K562 (cell line): Measurements from ENCODE around the gene AGAP3. TPM values are rescaled to one million over a fixed set of nuclear protein-coding genes. Genes with fewer than 3 reads are reported as not detected.

ENCODE experiments used
- AFF4 ChIP-seq: sonication (generic); formaldehyde crosslinking; IDR thresholded peaks from 2 replicates; pipeline ENCODE4 v1.8.0; 2023; ENCODE audit warnings: mild to moderate bottlenecking, missing genetic modification reagents
- ATF6 ChIP-seq: sonication (generic); formaldehyde crosslinking; IDR thresholded peaks from 2 replicates; pipeline ENCODE4 v1.4.0; 2020; ENCODE audit warnings: mild to moderate bottlenecking, missing genetic modification reagents
- CREB3 ChIP-seq: fragments of 450-650 bp; conservative IDR thresholded peaks from 2 replicates; pipeline ENCODE4 v1.6.1; 2016; ENCODE audit warnings: missing genetic modification characterization, low read depth, mild to moderate bottlenecking, missing compliant biosample characterization, moderate library complexity
- ETV5 ChIP-seq: sonication (generic); formaldehyde crosslinking; IDR thresholded peaks from 2 replicates; pipeline ENCODE4 v1.4.0; 2020; ENCODE audit warnings: low read depth, mild to moderate bottlenecking, missing genetic modification reagents
- FOXA3 ChIP-seq, 2 experiments: fragments of 450-650 bp in 1 of 2; sonication (generic) in 1 of 2; formaldehyde crosslinking; IDR thresholded peaks in 1 of 2; conservative IDR thresholded peaks in 1 of 2; 2 replicates each; pipeline versions ENCODE4 v1.4.0 to v1.8.0; 2020 to 2022; ENCODE audit warnings: mild to moderate bottlenecking in 2 of 2, missing genetic modification reagents in 1 of 2
- MTF1 ChIP-seq: fragments of 250-450 bp; sonication (Bioruptor Pico); IDR thresholded peaks from 2 replicates; pipeline ENCODE4 v1.9.0; 2021; ENCODE audit warnings: moderate library complexity, mild to moderate bottlenecking, inconsistent platforms, borderline replicate concordance
- NFATC3 ChIP-seq: fragments of 450-650 bp; IDR thresholded peaks from 2 replicates; pipeline ENCODE4 v1.6.1; 2017; ENCODE audit warnings: mild to moderate bottlenecking
- NFIC ChIP-seq: fragments of 450-650 bp; IDR thresholded peaks from 2 replicates; pipeline ENCODE4 v1.6.1; 2017; ENCODE audit warnings: mild to moderate bottlenecking, inconsistent platforms
- PCBP2 ChIP-seq: fragments of 200-400 bp; formaldehyde crosslinking; IDR thresholded peaks from 2 replicates; pipeline ENCODE4 v1.6.1; 2018; ENCODE audit warnings: low read length, low read depth, mild to moderate bottlenecking, moderate library complexity; ENCODE audit not compliant: poor library complexity, severe bottlenecking
- RHOXF2B ChIP-seq: fragments of 250-450 bp; sonication (Bioruptor Pico); conservative IDR thresholded peaks from 2 replicates; pipeline ENCODE4 v1.5.1; 2021
- SMARCE1 ChIP-seq: fragments of 450-650 bp; IDR thresholded peaks from 2 replicates; pipeline ENCODE4 v1.7.1; 2016; ENCODE audit warnings: mild to moderate bottlenecking
- TBL1XR1 ChIP-seq, 2 experiments: IDR thresholded peaks; 2 replicates each; pipeline ENCODE4 v1.6.1; 2012; ENCODE audit warnings: improper control_type of control experiment in 2 of 2, low read length in 2 of 2, mild to moderate bottlenecking in 1 of 2
- TFAP4 ChIP-seq: sonication (generic); formaldehyde crosslinking; IDR thresholded peaks from 2 replicates; pipeline ENCODE4 v1.8.0; 2022; ENCODE audit warnings: missing genetic modification reagents, mild to moderate bottlenecking, moderate library complexity, borderline replicate concordance
- ZKSCAN8 ChIP-seq: fragments of 200-800 bp; sonication (Bioruptor generic); IDR thresholded peaks from 2 replicates; pipeline ENCODE4 v1.6.1; 2016; ENCODE audit warnings: missing genetic modification characterization, missing compliant biosample characterization
- ZNF512 ChIP-seq: IDR thresholded peaks from 2 replicates; pipeline ENCODE4 v1.6.1; 2016; ENCODE audit warnings: missing genetic modification characterization, missing compliant biosample characterization
- ZNF740 ChIP-seq, 3 experiments: fragments of 200-800 bp in 1 of 3; sonication (Bioruptor generic) in 1 of 3; sonication (generic) in 1 of 3; formaldehyde crosslinking in 1 of 3; IDR thresholded peaks; 2 replicates each; pipeline versions ENCODE4 v1.6.1 to v1.8.0; 2016 to 2022; ENCODE audit warnings: mild to moderate bottlenecking in 2 of 3, missing compliant biosample characterization in 2 of 3, missing genetic modification characterization in 2 of 3, missing genetic modification reagents in 1 of 3
- polyA plus RNA-seq, 8 experiments: library from polyadenylated mRNA; depleted of rRNA in 4 of 8; stranded (reverse) in 5 of 8; unstranded in 3 of 8; fragments of >200 nt; fragmentation: Nextera tagmentation in 2 of 8; fragmentation: Illumina TruSeq in 1 of 8; extraction: Ambion mirVana in 2 of 8; extraction: Trizol in 1 of 8; gene quantifications; 2 replicates each; pipeline versions ENCODE4 v1.2.1 to v1.2.3, GENCODE V29; 2011 to 2014; ENCODE audit warnings: inconsistent platforms in 1 of 8, missing spikeins in 1 of 8
- total RNA-seq, 7 experiments: library from RNA; depleted of rRNA in 6 of 7; stranded (reverse); fragments of >200 nt in 6 of 7; fragmentation: Illumina TruSeq in 2 of 7; extraction: Trizol in 2 of 7; gene quantifications; 2 replicates each; pipeline versions ENCODE4 v1.2.1 to v1.2.3, GENCODE V29; 2011 to 2021; ENCODE audit warnings: low replicate concordance in 1 of 7

The AGAP3 gene
- total and polyA plus RNA-seq, 9 of the 15 experiments (the other 6 are each of a cell fraction or from before 2014, with no cell fraction given): 3.4 to 208 (median 62.2) TPM

GRCh38 chr7:151086802-151087244 is 548 bp downstream of the AGAP3 start (continued):
- TF ChIP-seq TFAP4 (CRISPR knock-in tag): no peak
- TF ChIP-seq FOXA3 (CRISPR knock-in tag; conservative IDR thresholded peaks at IDR 0.05 in 1 of 2, IDR thresholded peaks at IDR 0.05 in 1 of 2): peak in 1 of 2 experiments; percentile 63; a peak in 2 of 4 replicates
- no peak for TF ChIP-seq ZNF512
- TF ChIP-seq RHOXF2B (CRISPR knock-in tag): no peak
- TF ChIP-seq CREB3 (tag): no peak
- no peak for TF ChIP-seq MTF1 (CRISPR knock-in tag)
- no peak for TF ChIP-seq NFATC3
- TF ChIP-seq ATF6 (CRISPR knock-in tag): no peak
- no peak for TF ChIP-seq TBL1XR1 (IDR thresholded peaks at IDR 0.05; ENCODE audit: low read length in 2 of 2)
- no peak for TF ChIP-seq PCBP2
- no peak; the same call in 1 of the 2 replicates for TF ChIP-seq SMARCE1
- no peak for TF ChIP-seq ZKSCAN8 (CRISPR knock-in tag)
- TF ChIP-seq AFF4 (CRISPR knock-in tag): 0 out of 2 replicates have a peak, but pooled peaks have one; percentile 54
- TF ChIP-seq ETV5: no peak
- TF ChIP-seq NFIC: peak; percentile 5; the same call in 1 of the 2 replicates
- TF ChIP-seq ZNF740 (CRISPR knock-in tag; IDR thresholded peaks at IDR 0.05): no peak
- TF ChIP-seq ZNF740 (tag; IDR thresholded peaks at IDR 0.05): no peak
